GM19463 (cell line): ENCODE results near the gene NOX3.
"Not testable (repeated sequence)": the region's sequence is repeated elsewhere in the genome, so short reads cannot be mapped to it uniquely, and the experiment has no call there.

Source experiments
- ATAC-seq: cut with Tn5 transposase; IDR thresholded peaks from one replicate; pipeline ENCODE4 v1.9.1; 2021; ENCODE audit warnings: mild to moderate bottlenecking, moderate library complexity; ENCODE audit not compliant: unreplicated experiment

NOX3 gene

GRCh38 chr6:155375801-155376200, 79.8 kb downstream of the NOX3 start:
- no peak for ATAC-seq

- ATAC-seq = no peak
These were observed 81.0 kb downstream of the NOX3 start for GRCh38 chr6:155374681-155375080.

- no peak for ATAC-seq
These were observed 82.4 kb downstream of the NOX3 start for GRCh38 chr6:155373276-155373675.

GRCh38 chr6:155372256-155372655, 83.4 kb downstream of the NOX3 start:
- ATAC-seq = no peak

GRCh38 chr6:155371230-155371629, 84.4 kb downstream of the NOX3 start:
- no peak for ATAC-seq

- no peak for ATAC-seq
These were observed 89.3 kb downstream of the NOX3 start for GRCh38 chr6:155366325-155366724.

DNA sequence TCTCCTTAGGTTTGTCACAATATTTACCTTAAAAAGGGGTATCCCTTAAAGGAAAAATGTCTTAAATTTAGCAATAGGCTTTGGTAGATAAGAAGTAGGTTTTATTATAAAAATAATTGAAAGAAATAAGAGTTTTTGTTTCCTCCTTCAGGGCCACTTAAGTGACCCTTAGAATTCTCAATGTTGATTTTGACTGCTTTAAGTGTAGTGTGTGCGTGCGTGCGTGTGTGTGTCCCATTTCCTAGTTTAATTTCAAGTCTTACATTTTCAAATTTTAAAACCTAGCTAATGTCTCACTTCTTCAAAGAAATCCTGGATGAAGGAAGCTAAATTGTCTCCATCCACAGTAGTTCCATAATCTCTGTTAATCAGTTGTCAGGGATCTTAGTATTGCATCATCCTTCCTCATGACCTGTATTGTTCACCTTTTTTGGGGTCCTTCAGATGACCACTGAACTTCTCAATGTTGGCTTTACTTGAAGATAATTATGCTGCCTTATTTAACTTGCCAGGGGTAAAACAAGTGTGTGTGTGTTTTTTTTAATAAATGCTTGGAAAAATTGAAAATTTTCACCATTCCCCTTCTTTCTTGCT, 90.7 kb downstream of the NOX3 start:
- ATAC-seq = no peak

GRCh38 chr6:155364021-155364420, 91.6 kb downstream of the NOX3 start:
- ATAC-seq = not testable (repeated sequence)

GRCh38 chr6:155362968-155363632, 92.5 kb downstream of the NOX3 start:
- ATAC-seq = not testable (repeated sequence)

DNA sequence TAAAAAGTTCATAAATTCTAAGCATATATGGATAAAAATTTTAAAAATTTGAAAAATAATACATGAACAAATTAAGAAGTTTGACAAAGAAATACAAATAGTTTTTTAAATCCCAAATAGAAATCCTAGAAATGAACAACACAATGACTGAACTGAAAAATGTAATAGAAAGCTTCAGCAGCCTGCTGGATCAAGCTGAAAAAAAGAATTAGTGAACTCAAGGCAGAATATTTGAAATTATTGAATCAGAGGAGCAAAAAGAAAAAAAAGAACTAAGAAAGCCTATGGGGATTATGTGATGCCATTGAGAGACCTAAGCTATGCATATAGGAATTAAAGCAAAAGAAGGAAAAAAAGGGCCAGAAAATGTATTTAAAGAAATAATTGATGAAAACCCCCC, 101.5 kb downstream of the NOX3 start:
- ATAC-seq = no peak

DNA sequence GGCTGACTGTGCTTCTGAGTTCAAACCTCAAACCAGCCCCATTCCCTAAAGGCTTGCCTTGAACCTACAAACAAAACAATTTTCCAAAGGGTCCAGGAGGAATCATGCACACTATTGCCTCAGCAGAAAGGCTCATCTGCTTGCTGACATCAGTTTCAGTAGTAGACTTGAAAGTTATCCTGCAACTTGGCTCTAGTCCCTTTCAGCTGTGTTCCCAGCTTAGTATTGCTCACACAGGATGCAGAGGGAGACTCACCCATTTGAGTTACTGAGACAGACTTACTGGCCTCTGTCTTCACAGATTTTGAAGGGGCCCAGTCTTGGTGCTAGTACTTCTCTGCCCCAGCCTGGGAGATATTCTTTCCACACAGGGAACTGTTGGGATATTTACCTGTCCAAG, 102.8 kb downstream of the NOX3 start:
- ATAC-seq = no peak

DNA sequence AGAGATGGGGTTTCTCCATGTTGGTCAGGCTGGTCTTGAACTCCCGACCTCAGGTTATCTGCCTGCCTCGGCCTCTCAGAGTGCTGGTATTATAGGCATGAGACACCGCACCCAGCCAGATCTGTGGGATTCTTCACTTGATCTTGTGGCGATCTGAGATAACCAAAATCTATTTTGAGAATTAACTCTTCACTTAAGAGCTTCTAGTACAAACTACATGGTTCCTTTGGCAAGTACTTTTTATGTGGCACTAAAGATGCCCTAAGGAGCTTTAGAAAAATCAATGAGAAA, 103.6 kb downstream of the NOX3 start:
- ATAC-seq = no peak

DNA sequence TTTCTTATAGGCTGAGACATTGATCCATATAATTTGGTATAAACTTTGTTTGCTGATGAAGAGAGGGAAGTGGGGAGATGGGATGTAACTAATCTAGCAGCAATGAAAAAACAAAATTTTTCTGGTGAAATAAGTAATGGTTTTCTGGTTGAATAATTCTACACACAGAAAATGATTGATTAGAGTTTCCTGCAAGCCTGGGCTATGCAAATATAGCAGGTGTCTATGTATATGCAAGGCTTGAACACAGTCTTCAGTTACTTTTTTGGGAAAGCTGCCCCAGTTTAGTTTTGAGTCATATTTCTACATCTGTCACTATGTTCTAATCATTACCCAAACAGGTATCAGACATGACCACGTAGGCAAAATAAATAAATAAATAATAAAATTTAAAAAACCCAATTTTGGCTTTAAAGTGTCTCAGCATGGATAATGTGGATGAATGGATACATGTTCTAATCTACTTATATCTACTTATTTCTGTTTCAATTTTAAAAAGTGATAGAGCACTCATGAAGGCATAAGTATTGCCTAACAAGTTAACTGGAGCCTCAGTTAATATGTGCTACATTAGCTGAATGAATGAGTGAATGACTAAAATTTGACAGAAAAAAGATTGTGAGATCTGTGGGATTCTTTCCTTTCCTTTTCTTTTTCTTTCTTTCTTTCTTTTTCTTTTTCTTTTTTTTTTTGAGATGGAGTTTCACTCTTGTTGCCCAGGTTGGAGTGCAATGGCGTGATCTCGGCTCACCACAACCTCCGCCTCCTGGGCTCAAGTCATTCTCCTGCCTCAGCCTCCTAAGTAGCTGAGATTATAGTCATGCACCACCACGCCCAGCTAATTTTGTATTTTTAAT, 104.1 kb downstream of the NOX3 start:
- ATAC-seq = peak; percentile 90

GRCh38 chr6:155349956-155350355, 105.7 kb downstream of the NOX3 start:
- ATAC-seq = no peak

- no peak for ATAC-seq
These were observed 106.5 kb downstream of the NOX3 start for GRCh38 chr6:155349129-155349528.

GRCh38 chr6:155347800-155348199, 107.8 kb downstream of the NOX3 start:
- ATAC-seq = no peak

- no peak for ATAC-seq
These were observed 108.7 kb downstream of the NOX3 start for GRCh38 chr6:155346957-155347356.
